GM21423 (cell line): Measurements from ENCODE around the gene LHFPL3.

Experiments used
- ATAC-seq: cut with Tn5 transposase; IDR thresholded peaks from one replicate; pipeline ENCODE4 v1.9.1; 2021; ENCODE audit warnings: mild to moderate bottlenecking, moderate library complexity; ENCODE audit not compliant: unreplicated experiment

LHFPL3 gene

DNA sequence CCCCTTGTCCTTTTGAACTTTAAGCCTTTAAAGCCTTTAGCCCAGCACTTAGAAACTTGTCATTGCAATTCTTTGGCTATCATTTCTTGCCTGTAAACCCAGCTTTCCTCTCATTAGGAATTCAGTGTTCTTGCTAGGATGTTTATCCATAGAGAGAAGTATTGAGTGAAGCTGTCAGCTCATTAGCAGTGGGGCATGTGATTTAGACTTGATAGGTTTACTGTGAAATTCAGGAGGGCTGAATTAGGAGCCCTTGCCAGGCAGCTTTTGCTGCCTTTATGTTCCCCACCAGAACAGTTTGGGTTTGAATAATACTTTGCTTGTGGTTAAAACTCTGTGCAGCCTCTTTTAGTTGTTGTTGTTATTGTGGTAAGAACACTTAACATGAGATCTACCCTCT lies 39.5 kb downstream of the LHFPL3 start:
- no peak for ATAC-seq

DNA sequence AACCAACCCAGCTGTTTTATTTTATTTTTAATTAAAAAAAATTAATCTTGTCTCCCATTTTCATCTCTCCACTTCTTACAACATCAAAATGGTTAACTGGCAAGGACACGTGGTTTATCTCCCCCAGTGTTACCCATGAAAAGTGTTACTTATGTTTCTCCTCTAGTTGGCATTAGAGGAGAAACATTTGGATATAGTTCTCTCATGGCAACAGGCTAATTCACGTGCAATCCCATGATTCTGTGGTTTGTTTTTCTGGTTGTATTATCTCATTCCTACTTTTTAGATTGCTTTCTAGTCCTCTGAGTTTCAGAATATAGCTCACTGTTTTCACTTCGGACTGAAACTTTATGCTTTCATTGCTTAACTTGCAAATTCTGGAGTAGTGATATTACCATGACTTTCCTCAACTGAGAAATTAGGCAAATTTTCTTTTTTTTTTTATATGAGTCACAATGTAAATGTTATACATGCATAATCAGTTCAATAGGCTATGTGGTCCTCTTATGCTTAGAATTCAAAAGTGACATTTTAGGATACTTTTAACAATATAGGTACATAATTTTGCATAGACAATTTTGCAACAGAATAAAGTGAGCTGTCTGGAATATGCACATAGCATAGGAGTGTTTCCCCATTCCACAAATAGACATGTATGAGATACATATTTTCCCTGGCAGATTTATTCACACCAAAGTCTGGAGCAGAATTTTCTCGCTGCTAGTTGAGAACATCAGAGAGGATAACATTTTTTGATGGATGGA lies 43.0 kb downstream of the LHFPL3 start:
- ATAC-seq, result no peak

DNA sequence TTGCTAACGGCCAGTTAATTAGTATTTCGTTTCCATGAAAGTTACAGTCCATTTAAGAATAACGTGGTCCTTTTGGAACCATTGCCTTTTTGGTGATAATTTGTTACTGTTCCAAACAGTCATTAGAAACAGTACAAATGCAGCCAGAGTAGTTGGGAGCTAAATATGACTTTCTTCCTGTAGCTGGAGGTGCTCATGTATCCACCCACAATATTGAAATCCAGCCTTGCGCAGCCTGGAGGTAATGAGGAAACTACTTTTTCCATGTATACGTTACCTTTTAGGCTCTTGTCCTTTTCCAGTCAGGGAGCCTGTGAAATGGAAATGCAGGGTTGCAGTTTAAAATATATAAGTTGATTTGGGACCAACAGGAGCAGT lies 43.6 kb downstream of the LHFPL3 start:
- ATAC-seq, result no peak

DNA sequence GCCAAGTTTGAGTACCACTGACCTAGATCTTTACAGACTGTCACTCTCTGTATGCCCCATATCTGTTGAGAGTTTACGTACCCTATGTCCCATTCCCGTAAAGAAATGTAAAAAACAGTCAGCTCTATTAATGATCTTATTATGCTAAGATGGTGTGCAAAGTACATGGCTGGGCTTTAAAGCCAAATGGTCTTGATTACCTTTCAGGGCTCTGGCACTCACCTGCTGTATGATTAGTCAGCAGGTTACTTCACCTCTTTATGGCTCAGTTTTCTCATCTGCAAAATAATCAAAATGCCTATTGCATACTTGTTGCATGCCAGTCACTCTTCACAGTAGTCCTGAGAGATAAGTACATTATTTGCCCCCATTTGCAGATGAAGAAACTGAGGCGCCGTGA lies 54.2 kb downstream of the LHFPL3 start:
- ATAC-seq, result no peak

DNA sequence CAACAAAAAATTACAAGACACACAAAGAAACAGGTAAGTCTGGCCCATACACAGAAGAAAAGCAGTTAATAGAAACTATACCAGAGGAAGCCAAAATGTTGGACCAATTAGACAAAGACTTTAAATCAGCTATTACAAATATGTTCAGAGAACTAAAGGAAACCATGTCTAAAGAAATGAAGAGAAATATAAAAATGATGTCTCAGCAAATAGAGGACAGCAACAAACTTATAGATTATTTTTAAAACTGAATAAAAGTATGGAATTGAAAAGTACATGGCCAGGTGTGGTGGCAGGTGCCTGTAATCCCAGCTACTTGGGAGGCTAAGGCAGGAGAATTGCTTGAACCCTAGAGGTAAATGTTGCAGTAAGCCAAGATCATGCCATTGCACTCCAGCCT lies 58.5 kb downstream of the LHFPL3 start:
- ATAC-seq, result no peak

DNA sequence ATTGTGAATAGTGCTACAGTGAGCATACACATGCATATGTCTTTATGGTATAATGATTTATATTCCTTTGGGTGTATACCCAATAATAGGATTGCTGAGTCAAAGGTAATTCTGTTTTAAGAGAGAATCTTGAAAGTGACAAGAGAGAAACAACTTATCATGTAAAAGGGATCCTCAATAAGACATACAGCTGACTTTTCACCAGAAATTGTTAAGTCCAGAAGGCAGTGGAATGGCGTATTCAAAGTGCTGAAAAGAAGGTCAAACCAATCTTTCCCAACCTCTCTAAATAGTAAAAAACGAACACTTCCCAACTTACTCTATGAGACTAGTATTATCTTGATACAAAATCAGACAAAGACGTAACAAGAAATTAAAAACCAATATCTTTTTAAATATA lies 59.8 kb downstream of the LHFPL3 start:
- no peak for ATAC-seq

DNA sequence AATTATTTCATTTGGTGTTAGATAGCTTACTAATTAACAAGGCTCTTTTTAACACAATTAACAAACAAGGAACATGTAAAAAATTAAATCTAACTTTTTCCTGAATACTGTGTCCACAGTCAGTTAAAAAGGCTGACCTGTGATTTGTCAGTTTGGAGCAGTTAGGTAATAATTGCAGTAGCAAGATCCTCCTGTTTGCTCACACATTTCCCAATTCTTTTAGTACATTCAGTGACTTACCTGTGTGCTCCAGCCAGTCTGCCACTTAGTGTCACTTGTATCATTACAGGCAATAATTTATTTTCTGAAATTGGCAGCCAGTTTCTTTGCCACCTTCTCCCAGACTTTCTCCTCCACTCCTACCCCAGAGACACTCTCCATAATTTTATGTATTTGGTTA lies 66.8 kb downstream of the LHFPL3 start:
- ATAC-seq, result no peak

DNA sequence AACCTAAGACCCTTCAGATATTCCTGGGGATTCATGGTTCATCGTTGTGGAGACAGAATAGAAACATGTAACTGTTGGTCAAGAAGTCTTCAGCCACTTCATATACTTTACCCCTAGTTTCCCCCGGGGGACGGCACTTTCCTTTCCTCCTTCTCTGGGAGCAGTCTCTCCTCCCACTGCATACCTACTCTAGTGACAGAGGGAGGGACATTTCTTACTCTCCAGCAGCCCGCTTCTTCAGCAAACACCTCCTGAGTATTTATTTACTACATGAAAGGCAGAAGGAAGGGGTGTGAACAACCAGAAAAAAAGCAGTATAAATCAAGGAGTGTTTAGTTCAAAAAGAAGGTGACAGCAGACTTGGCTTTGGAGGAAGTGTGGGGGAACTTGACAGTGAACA lies 69.0 kb downstream of the LHFPL3 start:
- no peak for ATAC-seq

DNA sequence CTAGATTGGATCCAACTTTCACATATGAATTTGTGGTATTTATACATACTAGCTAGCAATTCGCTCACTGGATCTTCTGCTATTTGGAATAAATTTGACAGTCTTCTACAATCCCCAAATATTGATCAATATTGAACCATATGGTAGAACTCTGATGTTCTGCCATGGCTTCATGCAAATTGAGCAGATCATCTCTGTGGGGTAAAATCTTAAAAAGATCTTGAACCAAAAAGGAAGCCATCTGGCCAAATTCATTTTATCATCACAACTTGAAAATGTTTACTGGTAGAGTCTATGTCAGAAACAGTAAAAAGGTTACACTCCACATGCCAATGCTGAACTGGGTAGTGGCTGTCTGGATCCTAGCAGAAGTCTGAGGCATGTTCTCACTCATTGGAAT lies 80.0 kb downstream of the LHFPL3 start:
- no peak for ATAC-seq

DNA sequence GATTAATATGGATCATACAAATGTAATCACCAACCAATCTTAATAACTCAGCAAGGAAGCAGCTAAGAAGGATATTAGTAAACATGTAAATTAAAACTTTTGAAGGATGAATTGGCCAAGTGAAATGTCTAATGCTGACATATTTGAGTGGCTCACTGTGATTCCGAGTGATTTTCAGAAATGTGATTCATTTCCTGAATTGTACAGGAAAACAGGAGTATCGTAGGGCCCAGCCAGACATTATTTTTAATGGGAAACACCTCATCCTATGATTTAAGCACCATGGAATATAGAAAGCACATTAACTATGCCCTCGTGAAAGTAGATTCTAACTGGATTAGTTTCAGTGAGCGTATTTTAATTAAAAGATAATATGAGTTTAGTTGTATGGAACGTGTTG lies 82.3 kb downstream of the LHFPL3 start:
- ATAC-seq, result no peak

DNA sequence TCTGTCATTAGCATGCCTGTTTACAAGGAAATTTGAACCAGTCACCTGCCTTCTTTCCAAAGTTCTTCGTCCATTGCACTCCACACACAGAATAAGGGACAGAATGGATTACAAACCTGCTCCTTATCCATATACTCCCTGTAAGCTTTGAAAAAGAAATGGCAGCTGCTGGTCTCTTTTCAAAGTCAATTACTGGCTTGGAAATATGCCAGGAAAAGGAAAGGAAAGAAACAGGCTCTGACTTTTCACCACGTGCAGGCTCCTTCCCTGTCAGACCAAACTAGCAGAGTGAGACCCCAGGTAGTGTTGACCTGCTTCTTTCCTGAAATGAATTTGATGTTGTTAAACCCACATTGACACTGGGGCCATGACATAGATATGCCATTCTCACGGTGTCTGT lies 84.5 kb downstream of the LHFPL3 start:
- no peak for ATAC-seq

DNA sequence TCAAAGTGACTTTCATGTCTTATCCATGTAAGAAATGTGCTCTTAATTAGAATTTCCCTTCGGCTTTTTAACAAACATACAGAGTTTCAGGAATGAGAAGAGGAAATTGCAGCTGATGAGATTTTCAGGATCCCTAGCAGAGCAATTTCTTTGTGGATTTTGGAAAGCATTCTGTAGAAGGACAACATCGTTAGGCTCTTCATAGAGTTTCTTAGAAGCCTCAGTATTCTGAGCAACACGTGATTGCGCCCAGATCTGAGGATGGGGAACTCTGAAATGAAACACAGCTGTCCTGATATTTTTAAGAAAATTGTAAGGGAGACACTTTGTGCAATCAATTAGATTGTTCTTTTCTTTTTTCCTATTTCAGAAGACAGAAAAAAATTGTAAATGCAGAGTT lies 85.8 kb downstream of the LHFPL3 start:
- no peak for ATAC-seq

DNA sequence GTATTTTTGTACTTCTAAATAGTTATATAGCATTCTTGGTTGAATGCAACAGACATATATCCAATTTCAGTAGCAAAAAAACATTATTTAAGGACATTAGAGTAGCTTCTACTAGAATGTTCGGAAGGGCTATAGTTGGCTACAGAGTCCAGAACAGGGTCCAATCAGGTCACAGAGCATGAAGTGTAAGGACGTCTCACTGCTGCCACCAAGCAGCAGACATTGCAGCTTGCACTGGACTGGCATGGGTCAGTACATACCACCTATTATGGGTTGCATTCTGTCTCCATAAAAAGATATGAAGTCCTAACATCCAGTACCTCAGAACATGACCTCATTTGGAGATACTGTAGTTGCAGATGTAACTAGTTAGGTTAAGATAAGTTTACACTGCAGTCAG lies 87.3 kb downstream of the LHFPL3 start:
- ATAC-seq, result no peak

DNA sequence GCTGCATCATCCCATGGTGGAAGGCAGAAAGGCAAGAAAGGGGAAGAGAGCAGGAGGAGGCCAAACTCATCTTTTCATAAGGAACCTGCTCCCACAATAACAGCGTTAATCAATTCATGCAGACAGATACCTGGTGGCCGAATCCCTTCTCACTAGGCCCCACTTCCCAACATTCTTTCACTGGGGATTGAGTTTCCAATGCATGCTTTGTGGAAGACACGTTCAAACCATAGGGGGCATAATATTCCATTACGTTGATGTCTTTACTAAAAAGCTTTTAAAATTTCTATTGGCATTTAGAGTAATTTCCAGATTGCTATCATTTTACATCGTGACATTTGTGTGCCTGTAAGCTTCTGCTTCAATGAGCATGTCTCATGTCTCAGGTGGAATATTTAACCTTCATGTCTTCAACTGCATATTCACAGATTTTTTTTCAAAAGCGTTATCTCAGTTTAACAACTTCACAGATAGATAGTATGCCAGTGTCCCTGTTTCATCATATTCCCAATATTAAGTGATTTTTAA lies 88.5 kb downstream of the LHFPL3 start:
- ATAC-seq, result no peak

DNA sequence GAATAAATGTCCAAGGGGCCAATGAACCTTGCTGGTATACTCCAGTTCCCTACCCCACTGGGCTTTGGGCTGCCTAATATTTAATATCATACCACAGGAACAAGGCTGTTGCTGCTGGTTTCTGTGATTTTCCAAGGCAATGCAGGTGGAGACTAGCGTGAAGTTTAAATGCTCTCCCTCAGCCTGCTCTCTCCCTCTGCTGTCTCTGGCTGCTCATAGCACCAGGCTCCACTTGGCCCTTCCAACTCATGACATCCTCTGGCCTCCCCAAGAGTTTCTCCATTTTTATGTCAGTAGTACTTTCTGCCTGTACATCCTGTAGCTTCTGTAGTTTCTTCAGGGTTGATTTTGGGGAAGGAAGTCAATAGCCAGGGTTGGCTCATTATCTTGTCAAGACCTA lies 103.5 kb downstream of the LHFPL3 start:
- ATAC-seq, result no peak

DNA sequence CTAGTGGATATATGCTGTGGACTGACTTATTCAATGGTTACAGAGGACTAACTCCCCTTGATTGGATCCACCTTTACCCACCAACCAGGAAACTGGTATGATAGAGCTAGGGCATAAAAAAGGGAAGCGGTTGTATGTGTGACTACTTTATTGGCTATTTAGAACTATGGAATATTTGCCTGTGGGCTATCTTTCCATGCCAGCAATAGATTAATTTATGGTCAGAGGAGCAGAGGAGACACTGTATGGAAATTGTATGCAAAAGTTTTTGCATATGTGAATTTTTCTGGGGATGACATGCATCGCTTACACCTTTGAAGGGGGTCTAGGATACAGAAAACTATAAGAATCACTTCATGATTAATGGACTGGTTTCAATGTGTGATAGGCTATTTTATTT lies 105.7 kb downstream of the LHFPL3 start:
- no peak for ATAC-seq

DNA sequence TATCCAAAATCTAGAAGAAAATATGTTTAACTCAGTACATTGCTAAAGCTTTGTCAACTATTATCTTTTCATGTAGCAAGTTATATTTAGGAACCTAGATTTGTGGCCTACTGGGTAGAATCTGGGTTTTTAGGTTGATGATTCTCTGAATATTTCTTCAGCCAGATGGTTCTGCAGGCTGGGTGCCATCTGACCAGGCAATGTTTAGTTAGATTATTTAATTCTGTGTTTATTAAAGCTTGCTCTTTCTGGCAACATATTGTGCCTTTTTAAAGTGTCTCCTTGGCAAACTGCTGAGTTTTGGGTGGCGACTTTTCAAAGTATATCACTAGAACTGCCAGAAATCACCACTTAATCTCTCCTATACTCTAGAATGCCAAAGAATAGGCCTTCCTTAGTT lies 114.1 kb downstream of the LHFPL3 start:
- no peak for ATAC-seq

DNA sequence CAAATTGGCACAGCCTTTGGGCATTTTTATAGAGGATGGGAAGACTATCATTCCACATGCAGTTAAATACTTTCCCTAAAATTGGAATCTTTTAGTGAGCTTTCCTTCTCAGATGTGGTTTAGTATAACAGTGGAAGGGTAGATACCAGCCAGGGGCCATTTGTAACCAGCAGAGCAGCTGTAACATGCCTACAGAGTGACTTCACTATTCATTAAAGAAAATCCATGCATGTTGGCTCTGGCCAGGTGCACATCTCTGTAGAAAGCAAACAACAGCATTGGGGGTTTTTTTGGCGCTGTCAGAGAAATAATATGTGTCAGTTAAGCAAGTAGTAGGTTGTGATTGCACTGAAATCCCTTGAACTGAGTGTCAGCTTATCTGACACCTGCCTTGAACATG lies 115.6 kb downstream of the LHFPL3 start:
- no peak for ATAC-seq

DNA sequence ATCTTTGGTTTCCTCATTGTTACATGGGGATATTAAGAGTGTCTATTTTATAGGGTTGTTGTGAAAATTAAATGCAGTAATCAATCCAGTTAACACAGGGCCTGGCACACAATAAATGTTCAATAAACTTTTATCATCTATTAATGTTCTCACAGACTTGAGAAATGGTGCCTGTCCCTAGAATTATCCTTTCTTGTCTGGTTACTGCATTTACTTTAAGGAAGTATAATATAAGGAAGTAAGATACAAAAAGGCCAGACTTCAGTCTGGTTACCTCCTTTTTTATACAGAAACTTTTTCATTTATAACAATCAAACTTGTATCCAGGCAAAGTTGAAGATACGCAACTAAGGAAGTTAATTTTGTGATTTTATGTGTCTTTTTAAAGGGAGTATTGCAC lies 117.0 kb downstream of the LHFPL3 start:
- no peak for ATAC-seq

DNA sequence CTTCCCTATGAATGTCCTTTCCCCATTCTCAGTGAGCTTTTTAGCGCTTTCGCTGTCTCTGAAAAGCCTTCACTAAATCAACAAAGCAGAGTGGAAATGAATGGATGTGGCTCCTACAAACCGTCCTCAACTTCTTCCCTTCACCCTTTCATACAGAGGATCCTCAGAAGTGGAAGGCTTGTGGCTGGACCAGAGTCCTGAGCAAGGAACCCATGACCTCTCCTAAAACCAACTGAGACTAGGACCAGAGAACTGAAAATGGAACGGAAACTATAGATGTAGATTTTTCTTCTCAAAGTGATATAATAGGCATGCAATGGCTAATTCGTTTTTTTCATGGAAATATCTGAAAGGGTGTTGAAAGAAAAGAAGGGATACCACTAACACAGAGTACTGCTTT lies 122.5 kb downstream of the LHFPL3 start:
- ATAC-seq, result no peak

DNA sequence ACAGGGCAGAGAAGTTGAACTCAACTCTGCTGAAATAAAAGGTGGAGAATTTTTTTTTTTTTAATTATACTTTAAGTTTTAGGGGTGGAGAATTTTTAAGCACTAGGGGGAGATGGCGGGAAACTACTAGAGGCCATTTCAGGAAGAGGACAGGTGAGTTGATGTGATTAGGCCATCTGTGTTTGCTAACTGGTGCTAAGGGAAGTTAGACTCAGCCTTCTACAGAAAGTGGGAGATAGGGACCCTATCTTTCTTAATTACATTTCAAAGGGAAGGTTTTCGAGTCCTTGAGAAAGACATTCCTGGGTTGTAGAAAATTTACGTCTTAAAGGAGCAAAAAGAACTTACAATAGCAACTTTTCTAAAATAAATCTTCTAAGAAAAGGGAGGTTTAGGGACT lies 124.8 kb downstream of the LHFPL3 start:
- ATAC-seq, result no peak

DNA sequence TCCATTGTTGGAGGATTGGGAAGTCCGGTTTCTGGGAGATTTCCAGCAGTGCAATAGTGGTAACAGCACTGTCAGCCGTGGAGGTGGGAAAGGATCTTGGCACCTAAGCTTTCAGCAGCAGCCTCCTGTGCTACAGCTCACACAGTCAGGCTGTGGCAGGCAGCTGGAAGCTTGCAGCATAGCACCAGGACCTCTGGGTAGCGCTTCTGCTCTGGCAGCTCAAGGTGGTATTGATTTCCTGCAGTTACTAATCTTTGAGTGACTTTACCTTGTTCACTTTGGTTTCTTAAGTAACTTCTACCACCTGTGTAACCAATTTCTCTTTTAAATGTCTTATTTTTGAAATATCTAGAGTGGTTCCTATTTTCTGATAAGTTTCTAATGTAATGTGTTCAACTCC lies 130.5 kb downstream of the LHFPL3 start:
- no peak for ATAC-seq

DNA sequence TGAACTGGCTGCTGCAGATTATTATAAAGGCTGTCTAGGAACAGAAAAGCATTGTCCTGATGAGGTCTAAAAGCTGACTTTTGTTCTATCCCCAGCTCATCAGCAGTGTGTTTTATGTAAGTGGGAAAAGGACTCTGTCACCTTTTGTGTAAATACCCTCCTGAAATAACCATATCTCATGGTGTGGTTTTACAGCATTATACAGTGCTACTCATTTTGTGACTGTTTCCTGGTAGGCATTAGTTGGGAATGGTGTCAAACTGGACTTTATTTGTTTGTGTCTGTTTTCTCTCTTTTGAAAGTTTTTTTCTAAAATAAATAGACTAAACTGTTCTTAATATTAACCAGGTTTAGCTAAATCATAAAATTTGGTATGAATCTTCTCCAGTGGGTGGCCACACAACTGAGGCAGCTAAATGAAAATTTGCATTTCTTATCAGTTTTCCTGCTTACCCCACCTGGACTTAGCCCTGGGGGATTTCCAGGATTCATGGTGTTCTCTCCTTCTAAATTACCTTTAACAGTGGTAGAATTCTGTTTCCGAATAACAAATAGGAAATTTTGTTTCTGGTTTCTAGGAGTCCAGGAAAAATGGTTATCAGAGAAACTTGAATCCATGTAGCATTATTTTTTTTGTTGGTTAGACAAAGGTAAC lies 140.9 kb downstream of the LHFPL3 start:
- no peak for ATAC-seq
